ENCODE measurements around the gene PAK5. TPM values are rescaled to one million over a fixed set of nuclear protein-coding genes. Genes with fewer than 3 reads are reported as not detected.

PAK5 gene
- polyA plus RNA-seq, 2 of the 4 experiments (the other 2 are of a cell fraction) = 0.01 TPM; not detected in 1

DNA sequence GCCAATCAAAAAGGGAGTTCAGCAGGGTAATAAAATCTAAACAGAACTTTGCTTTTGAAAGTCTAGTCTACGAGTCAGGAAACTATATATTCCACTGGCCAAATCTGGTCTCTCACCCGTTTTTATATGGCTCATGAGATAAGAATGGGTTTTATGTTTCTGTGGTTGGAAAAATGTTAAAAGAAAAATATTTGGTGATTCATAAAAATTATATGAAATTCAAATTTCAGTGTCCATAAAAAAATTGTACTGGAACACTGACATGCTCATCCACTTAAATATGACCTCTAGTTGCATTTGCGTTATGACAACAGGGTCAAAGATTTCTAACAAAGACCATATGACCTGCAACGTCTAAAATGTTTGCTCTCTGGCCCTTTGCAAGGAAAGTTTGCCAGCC, 346.8 kb downstream of the PAK5 start:
- ATAC-seq = no peak
- ChIA-PET POLR2A (no interaction called here), CTCF (interaction anchor here (0.6 kb wide), 2 partner anchors 370 to 661 kb away, joined by 4 read pairs; no protein-coding TSS in a partner anchor)
- Histone ChIP-seq H3K4me2 (no peak overlapping the region), H3K9me3 (no peaks in the 10 kb centered on the region), H3K4me3 (no peak overlapping the region), H3K4me1 (no peaks in the 10 kb centered on the region), H3K27ac (no peak overlapping the region)
- 48% methylated on average over 4 of the region's 4 CpGs for WGBS (ENCODE audit: missing lambda C conversion rate)
- no peak for DNase-seq (ENCODE audit: low read depth in 1 of 2, low spot score in 1 of 2)
- FAIRE-seq = peak; percentile 61
- TF ChIP-seq MAFK (IDR thresholded peaks at IDR 0.05; ENCODE audit: partially characterized antibody) (no peak), ZNF302 (CRISPR knock-in tag; IDR thresholded peaks at IDR 0.05) (no peak), NPAS2 (CRISPR knock-in tag; IDR thresholded peaks at IDR 0.05; ENCODE audit: borderline replicate concordance) (no peak), POLR2A (IDR thresholded peaks at IDR 0.05; ENCODE audit: low read length) (no peak), ZC3H11A (IDR thresholded peaks at IDR 0.05) (no peak), HEYL (CRISPR knock-in tag; IDR thresholded peaks at IDR 0.05) (no peak), HOXA7 (CRISPR knock-in tag; IDR thresholded peaks at IDR 0.05) (no peak), SREBF2 (IDR thresholded peaks at IDR 0.05) (no peak), JUNB (IDR thresholded peaks at IDR 0.05) (no peak), RARB (CRISPR knock-in tag; IDR thresholded peaks at IDR 0.05) (no peak), MYC (IDR thresholded peaks at IDR 0.05; ENCODE audit: borderline replicate concordance, low read length) (no peak), JUN (IDR thresholded peaks at IDR 0.05) (no peak)
- TF ChIP-seq, protein P1, sequence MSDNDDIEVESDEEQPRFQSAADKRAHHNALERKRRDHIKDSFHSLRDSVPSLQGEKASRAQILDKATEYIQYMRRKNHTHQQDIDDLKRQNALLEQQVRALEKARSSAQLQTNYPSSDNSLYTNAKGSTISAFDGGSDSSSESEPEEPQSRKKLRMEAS (IDR thresholded peaks at IDR 0.05) = no peak
- TF ChIP-seq, protein P2, sequence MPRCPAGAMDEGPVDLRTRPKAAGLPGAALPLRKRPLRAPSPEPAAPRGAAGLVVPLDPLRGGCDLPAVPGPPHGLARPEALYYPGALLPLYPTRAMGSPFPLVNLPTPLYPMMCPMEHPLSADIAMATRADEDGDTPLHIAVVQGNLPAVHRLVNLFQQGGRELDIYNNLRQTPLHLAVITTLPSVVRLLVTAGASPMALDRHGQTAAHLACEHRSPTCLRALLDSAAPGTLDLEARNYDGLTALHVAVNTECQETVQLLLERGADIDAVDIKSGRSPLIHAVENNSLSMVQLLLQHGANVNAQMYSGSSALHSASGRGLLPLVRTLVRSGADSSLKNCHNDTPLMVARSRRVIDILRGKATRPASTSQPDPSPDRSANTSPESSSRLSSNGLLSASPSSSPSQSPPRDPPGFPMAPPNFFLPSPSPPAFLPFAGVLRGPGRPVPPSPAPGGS (IDR thresholded peaks at IDR 0.05) = no peak
- TF ChIP-seq, protein P3, sequence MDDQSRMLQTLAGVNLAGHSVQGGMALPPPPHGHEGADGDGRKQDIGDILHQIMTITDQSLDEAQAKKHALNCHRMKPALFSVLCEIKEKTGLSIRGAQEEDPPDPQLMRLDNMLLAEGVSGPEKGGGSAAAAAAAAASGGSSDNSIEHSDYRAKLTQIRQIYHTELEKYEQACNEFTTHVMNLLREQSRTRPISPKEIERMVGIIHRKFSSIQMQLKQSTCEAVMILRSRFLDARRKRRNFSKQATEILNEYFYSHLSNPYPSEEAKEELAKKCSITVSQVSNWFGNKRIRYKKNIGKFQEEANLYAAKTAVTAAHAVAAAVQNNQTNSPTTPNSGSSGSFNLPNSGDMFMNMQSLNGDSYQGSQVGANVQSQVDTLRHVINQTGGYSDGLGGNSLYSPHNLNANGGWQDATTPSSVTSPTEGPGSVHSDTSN (IDR thresholded peaks at IDR 0.05) = no peak
- TF ChIP-seq, protein P4, sequence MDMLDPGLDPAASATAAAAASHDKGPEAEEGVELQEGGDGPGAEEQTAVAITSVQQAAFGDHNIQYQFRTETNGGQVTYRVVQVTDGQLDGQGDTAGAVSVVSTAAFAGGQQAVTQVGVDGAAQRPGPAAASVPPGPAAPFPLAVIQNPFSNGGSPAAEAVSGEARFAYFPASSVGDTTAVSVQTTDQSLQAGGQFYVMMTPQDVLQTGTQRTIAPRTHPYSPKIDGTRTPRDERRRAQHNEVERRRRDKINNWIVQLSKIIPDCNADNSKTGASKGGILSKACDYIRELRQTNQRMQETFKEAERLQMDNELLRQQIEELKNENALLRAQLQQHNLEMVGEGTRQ (IDR thresholded peaks at IDR 0.05) = no peak
- TF ChIP-seq, protein P5, sequence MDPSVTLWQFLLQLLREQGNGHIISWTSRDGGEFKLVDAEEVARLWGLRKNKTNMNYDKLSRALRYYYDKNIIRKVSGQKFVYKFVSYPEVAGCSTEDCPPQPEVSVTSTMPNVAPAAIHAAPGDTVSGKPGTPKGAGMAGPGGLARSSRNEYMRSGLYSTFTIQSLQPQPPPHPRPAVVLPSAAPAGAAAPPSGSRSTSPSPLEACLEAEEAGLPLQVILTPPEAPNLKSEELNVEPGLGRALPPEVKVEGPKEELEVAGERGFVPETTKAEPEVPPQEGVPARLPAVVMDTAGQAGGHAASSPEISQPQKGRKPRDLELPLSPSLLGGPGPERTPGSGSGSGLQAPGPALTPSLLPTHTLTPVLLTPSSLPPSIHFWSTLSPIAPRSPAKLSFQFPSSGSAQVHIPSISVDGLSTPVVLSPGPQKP (IDR thresholded peaks at IDR 0.05; ENCODE audit: low read depth, low read length) = no peak
- TF ChIP-seq, protein P6, sequence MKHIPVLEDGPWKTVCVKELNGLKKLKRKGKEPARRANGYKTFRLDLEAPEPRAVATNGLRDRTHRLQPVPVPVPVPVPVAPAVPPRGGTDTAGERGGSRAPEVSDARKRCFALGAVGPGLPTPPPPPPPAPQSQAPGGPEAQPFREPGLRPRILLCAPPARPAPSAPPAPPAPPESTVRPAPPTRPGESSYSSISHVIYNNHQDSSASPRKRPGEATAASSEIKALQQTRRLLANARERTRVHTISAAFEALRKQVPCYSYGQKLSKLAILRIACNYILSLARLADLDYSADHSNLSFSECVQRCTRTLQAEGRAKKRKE (CRISPR knock-in tag; IDR thresholded peaks at IDR 0.05; ENCODE audit: low read depth) = no peak
- TF ChIP-seq, protein P7, sequence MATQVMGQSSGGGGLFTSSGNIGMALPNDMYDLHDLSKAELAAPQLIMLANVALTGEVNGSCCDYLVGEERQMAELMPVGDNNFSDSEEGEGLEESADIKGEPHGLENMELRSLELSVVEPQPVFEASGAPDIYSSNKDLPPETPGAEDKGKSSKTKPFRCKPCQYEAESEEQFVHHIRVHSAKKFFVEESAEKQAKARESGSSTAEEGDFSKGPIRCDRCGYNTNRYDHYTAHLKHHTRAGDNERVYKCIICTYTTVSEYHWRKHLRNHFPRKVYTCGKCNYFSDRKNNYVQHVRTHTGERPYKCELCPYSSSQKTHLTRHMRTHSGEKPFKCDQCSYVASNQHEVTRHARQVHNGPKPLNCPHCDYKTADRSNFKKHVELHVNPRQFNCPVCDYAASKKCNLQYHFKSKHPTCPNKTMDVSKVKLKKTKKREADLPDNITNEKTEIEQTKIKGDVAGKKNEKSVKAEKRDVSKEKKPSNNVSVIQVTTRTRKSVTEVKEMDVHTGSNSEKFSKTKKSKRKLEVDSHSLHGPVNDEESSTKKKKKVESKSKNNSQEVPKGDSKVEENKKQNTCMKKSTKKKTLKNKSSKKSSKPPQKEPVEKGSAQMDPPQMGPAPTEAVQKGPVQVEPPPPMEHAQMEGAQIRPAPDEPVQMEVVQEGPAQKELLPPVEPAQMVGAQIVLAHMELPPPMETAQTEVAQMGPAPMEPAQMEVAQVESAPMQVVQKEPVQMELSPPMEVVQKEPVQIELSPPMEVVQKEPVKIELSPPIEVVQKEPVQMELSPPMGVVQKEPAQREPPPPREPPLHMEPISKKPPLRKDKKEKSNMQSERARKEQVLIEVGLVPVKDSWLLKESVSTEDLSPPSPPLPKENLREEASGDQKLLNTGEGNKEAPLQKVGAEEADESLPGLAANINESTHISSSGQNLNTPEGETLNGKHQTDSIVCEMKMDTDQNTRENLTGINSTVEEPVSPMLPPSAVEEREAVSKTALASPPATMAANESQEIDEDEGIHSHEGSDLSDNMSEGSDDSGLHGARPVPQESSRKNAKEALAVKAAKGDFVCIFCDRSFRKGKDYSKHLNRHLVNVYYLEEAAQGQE (IDR thresholded peaks at IDR 0.05) = no peak
